ENCODE data around the gene PRUNE2. TPM values are rescaled to one million over a fixed set of nuclear protein-coding genes. Genes with fewer than 3 reads are reported as not detected.

PRUNE2 gene
- total RNA-seq, 1 donor from 2014 or later: under 0.01 TPM

- TF ChIP-seq CTCF (IDR thresholded peaks at IDR 0.05; ENCODE audit: insufficient read depth, low read length, severe bottlenecking): no peak
- Histone ChIP-seq H3K36me3 (ENCODE audit: control insufficient read depth, insufficient read depth, low read length) (no peaks in the 10 kb centered on the region), H3K27me3 (ENCODE audit: control insufficient read depth, insufficient read depth, low read length) (peaks cover 1% of the 10 kb centered on the region), H3K4me3 (ENCODE audit: low read depth, low read length) (no peak overlapping the region)
- no peak for DNase-seq (ENCODE audit: low read depth)
- FAIRE-seq: no peak
These were observed 192.5 kb downstream of the PRUNE2 start for GRCh38 chr9:76713381-76713780.

GRCh38 chr9:76709020-76709419 lies 196.9 kb downstream of the PRUNE2 start:
- TF ChIP-seq CTCF (IDR thresholded peaks at IDR 0.05; ENCODE audit: insufficient read depth, low read length, severe bottlenecking): no peak
- DNase-seq (ENCODE audit: low read depth) (no peak), FAIRE-seq (no peak)
- Histone ChIP-seq H3K36me3 (ENCODE audit: control insufficient read depth, insufficient read depth, low read length) (no peaks in the 10 kb centered on the region), H3K4me3 (ENCODE audit: low read depth, low read length) (no peak overlapping the region), H3K27me3 (ENCODE audit: control insufficient read depth, insufficient read depth, low read length) (peaks cover 2% of the 10 kb centered on the region)

DNA sequence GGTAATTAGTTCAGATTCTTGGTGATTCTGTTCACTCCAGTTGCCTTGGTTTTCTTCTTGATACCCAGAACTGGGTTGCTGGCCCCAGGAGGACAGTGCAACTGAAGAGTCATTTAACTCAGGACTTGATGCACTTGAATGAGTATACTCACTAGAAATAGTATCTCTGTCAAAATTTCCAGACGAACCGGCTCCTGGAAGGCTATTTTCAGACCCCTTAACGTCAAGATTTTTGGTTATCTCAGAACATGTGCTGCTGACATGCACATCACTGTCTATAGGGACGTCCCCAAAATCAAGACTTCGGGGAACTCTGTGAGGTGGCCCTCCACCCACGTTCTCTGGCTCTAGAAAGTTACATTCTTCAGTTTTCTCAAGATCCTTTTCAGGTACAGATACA lies 198.4 kb downstream of the PRUNE2 start:
- TF ChIP-seq CTCF (IDR thresholded peaks at IDR 0.05; ENCODE audit: insufficient read depth, low read length, severe bottlenecking): no peak
- no peak for DNase-seq (ENCODE audit: low read depth)
- H3K27me3 ChIP-seq (ENCODE audit: control insufficient read depth, insufficient read depth, low read length): peaks cover 2% of the 10 kb centered on the region

DNA sequence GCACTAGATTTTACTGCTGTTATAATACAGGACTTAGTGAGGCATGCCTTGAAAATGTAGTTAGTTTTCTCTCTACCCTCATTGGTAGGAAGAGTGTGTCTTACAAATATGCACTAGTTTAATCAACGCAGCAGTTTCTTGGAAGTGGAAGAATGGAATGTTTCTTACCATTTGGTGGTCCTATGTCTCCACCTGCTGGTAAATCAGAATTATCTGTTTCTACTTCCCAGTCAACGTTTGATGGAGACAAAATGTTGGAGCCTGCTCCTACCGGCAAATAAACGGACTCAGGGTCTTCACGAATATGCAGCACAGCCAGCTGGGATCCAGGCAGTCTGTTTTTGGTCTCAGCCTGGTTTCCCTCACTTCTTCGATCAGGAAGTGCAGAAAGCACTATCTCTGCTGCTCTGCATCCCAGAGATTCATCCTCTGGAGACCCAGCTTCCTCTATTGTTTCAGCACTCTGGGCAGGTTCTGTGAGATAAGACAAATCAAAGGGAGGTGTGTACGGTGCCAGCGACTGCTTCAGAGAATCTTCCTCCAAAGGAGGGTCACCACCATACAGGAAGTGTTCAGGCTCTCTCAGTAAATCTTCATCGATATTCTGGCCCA lies 201.2 kb downstream of the PRUNE2 start:
- TF ChIP-seq CTCF (IDR thresholded peaks at IDR 0.05; ENCODE audit: insufficient read depth, low read length, severe bottlenecking): peak; percentile 60
- FAIRE-seq: no peak

More for the DNA sequence above, 198.4 kb downstream of the PRUNE2 start:
- Histone ChIP-seq H3K4me3 (ENCODE audit: low read depth, low read length) (no peak overlapping the region), H3K36me3 (ENCODE audit: control insufficient read depth, insufficient read depth, low read length) (no peaks in the 10 kb centered on the region)
- no peak for FAIRE-seq

DNA sequence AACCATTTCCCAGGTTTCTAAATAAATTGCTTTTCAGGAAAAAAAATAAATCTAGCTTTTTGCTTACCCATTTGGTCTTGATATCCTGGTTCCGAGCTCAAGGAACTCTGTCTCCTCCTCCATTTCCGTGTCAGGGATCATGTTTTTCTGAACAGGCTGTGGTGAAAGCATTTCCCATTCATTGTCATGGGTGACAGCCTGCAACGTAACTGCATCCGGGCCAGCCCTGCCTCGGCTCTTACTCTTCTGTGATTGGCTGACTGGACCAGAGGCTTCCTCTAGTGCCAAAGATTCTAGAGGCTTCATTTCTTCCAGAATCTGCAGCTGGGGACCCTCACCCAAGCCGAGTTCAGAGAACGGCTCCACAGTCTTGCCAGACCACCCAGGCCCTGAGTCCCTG lies 202.6 kb downstream of the PRUNE2 start:
- TF ChIP-seq CTCF (IDR thresholded peaks at IDR 0.05; ENCODE audit: insufficient read depth, low read length, severe bottlenecking): no peak
- no peak for FAIRE-seq
- no peak overlapping the region for H3K4me3 ChIP-seq (ENCODE audit: low read depth, low read length)
- no peak for DNase-seq (ENCODE audit: low read depth)
- H3K27me3 ChIP-seq (ENCODE audit: control insufficient read depth, insufficient read depth, low read length): peaks cover 2% of the 10 kb centered on the region
- no peaks in the 10 kb centered on the region for H3K36me3 ChIP-seq (ENCODE audit: control insufficient read depth, insufficient read depth, low read length)

More for the DNA sequence above, 201.2 kb downstream of the PRUNE2 start:
- no peak overlapping the region for H3K4me3 ChIP-seq (ENCODE audit: low read depth, low read length)
- H3K27me3 ChIP-seq (ENCODE audit: control insufficient read depth, insufficient read depth, low read length): peaks cover 2% of the 10 kb centered on the region
- DNase-seq (ENCODE audit: low read depth): peak; percentile 79
- no peaks in the 10 kb centered on the region for H3K36me3 ChIP-seq (ENCODE audit: control insufficient read depth, insufficient read depth, low read length)

Measured in bronchial epithelial cell (primary cell).